Measurements from ENCODE around the gene RAP1GAP2. TPM values are rescaled to one million over a fixed set of nuclear protein-coding genes. Genes with fewer than 3 reads are reported as not detected.

Gene RAP1GAP2
- total RNA-seq, 1 donor from 2014 or later = 8.6 TPM

GRCh38 chr17:2875608-2876007, 79.4 kb downstream of the RAP1GAP2 start:
- no peaks in the 10 kb centered on the region for H4K20me1 ChIP-seq (ENCODE audit: insufficient read depth, low read length)
- H3K4me1 ChIP-seq (ENCODE audit: insufficient read depth, low read length) = no peaks in the 10 kb centered on the region
- TF ChIP-seq EZH2 (IDR thresholded peaks at IDR 0.05; ENCODE audit: insufficient read depth, low read length) = no peak
- TF ChIP-seq, protein P1, sequence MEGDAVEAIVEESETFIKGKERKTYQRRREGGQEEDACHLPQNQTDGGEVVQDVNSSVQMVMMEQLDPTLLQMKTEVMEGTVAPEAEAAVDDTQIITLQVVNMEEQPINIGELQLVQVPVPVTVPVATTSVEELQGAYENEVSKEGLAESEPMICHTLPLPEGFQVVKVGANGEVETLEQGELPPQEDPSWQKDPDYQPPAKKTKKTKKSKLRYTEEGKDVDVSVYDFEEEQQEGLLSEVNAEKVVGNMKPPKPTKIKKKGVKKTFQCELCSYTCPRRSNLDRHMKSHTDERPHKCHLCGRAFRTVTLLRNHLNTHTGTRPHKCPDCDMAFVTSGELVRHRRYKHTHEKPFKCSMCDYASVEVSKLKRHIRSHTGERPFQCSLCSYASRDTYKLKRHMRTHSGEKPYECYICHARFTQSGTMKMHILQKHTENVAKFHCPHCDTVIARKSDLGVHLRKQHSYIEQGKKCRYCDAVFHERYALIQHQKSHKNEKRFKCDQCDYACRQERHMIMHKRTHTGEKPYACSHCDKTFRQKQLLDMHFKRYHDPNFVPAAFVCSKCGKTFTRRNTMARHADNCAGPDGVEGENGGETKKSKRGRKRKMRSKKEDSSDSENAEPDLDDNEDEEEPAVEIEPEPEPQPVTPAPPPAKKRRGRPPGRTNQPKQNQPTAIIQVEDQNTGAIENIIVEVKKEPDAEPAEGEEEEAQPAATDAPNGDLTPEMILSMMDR (IDR thresholded peaks at IDR 0.05; ENCODE audit: insufficient read depth, low read depth, low read length) = no peak
- no peaks in the 10 kb centered on the region for H3K9me3 ChIP-seq (ENCODE audit: insufficient read depth, low read depth, low read length)
- no peak for FAIRE-seq
- no peaks in the 10 kb centered on the region for H3K79me2 ChIP-seq (ENCODE audit: insufficient read depth, low read length)
- Mint-ChIP-seq H3K27me3 (ENCODE audit: low read depth, unreplicated experiment) (peaks cover 6% of the 10 kb centered on the region), H3K4me3 (ENCODE audit: unreplicated experiment) (no peak overlapping the region), H3K9me3 (ENCODE audit: unreplicated experiment) (no peaks in the 10 kb centered on the region), H3K27ac (ENCODE audit: unreplicated experiment) (no peak overlapping the region), H3K4me1 (ENCODE audit: low read depth, unreplicated experiment) (peaks cover 8% of the 10 kb centered on the region), H3K36me3 (ENCODE audit: low read depth, unreplicated experiment) (peaks cover 2% of the 10 kb centered on the region)
- no peak overlapping the region for H3K27ac ChIP-seq (ENCODE audit: low read depth, low read length)
- no peak overlapping the region for H3K9ac ChIP-seq (ENCODE audit: low read length)
- no peak for DNase-seq (ENCODE audit: low read depth)
- no peak overlapping the region for H3K4me2 ChIP-seq (ENCODE audit: low read length)
- no peak overlapping the region for H2AFZ ChIP-seq (ENCODE audit: low read depth, low read length)
- no peak overlapping the region for H3K4me3 ChIP-seq (ENCODE audit: insufficient read depth, low read depth, low read length)
- H3K36me3 ChIP-seq (ENCODE audit: insufficient read depth, low read length) = no peaks in the 10 kb centered on the region
- peaks cover 3% of the 10 kb centered on the region for H3K27me3 ChIP-seq (ENCODE audit: insufficient read depth, low read length)

GRCh38 chr17:2876467-2876866, 80.2 kb downstream of the RAP1GAP2 start:
- H3K36me3 ChIP-seq (ENCODE audit: insufficient read depth, low read length) = no peaks in the 10 kb centered on the region
- Mint-ChIP-seq H3K36me3 (ENCODE audit: low read depth, unreplicated experiment) (peaks cover 2% of the 10 kb centered on the region), H3K27me3 (ENCODE audit: low read depth, unreplicated experiment) (peaks cover 6% of the 10 kb centered on the region), H3K9me3 (ENCODE audit: unreplicated experiment) (no peaks in the 10 kb centered on the region), H3K4me1 (ENCODE audit: low read depth, unreplicated experiment) (peaks cover 8% of the 10 kb centered on the region), H3K4me3 (ENCODE audit: unreplicated experiment) (no peak overlapping the region), H3K27ac (ENCODE audit: unreplicated experiment) (no peak overlapping the region)
- no peak overlapping the region for H3K9ac ChIP-seq (ENCODE audit: low read length)
- H3K27me3 ChIP-seq (ENCODE audit: insufficient read depth, low read length) = peaks cover 3% of the 10 kb centered on the region
- H2AFZ ChIP-seq (ENCODE audit: low read depth, low read length) = no peak overlapping the region
- H3K4me3 ChIP-seq (ENCODE audit: insufficient read depth, low read depth, low read length) = no peak overlapping the region
- H3K4me2 ChIP-seq (ENCODE audit: low read length) = no peak overlapping the region
- H3K4me1 ChIP-seq (ENCODE audit: insufficient read depth, low read length) = no peaks in the 10 kb centered on the region
- H3K79me2 ChIP-seq (ENCODE audit: insufficient read depth, low read length) = no peaks in the 10 kb centered on the region
- DNase-seq (ENCODE audit: low read depth) = no peak
- no peaks in the 10 kb centered on the region for H4K20me1 ChIP-seq (ENCODE audit: insufficient read depth, low read length)
- H3K9me3 ChIP-seq (ENCODE audit: insufficient read depth, low read depth, low read length) = no peaks in the 10 kb centered on the region
- TF ChIP-seq EZH2 (IDR thresholded peaks at IDR 0.05; ENCODE audit: insufficient read depth, low read length) = no peak
- TF ChIP-seq, protein P1 (IDR thresholded peaks at IDR 0.05; ENCODE audit: insufficient read depth, low read depth, low read length) = no peak
- no peak for FAIRE-seq
- H3K27ac ChIP-seq (ENCODE audit: low read depth, low read length) = no peak overlapping the region

DNA sequence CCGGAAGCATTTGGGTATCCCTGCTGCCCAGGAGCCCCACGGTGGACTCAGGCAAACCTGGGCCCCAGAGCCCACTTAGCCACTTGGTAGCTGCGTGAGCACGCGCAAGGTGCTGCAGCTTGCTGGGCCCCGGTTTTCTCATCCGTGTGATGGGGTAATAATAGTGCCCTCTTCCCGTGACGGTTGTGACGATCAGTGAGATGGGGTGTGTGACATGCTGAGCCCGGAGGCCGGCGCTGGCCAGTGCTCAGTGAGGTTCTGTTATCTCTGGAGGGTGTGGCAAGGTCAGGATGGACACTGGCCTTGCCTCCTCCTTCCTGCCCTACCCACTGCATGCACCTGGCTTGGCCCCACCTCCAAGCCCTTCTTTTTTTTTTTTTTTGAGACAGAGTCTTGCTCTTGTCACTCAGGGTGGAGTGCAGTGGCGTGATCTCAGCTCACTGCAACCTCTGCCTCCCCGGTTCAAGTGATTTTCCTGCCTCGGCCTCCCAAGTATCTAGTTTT, 82.6 kb downstream of the RAP1GAP2 start:
- Histone ChIP-seq H3K4me1 (ENCODE audit: insufficient read depth, low read length) (peaks cover 3% of the 10 kb centered on the region), H2AFZ (ENCODE audit: low read depth, low read length) (no peak overlapping the region), H3K4me3 (ENCODE audit: insufficient read depth, low read depth, low read length) (no peak overlapping the region), H3K79me2 (ENCODE audit: insufficient read depth, low read length) (no peaks in the 10 kb centered on the region), H3K27me3 (ENCODE audit: insufficient read depth, low read length) (no peaks in the 10 kb centered on the region), H3K9ac (ENCODE audit: low read length) (no peak overlapping the region), H3K4me2 (ENCODE audit: low read length) (no peak overlapping the region), H3K36me3 (ENCODE audit: insufficient read depth, low read length) (no peaks in the 10 kb centered on the region), H4K20me1 (ENCODE audit: insufficient read depth, low read length) (no peaks in the 10 kb centered on the region), H3K27ac (ENCODE audit: low read depth, low read length) (no peak overlapping the region), H3K9me3 (ENCODE audit: insufficient read depth, low read depth, low read length) (no peaks in the 10 kb centered on the region)
- Mint-ChIP-seq H3K9me3 (ENCODE audit: unreplicated experiment) (no peaks in the 10 kb centered on the region), H3K4me1 (ENCODE audit: low read depth, unreplicated experiment) (peaks cover 16% of the 10 kb centered on the region), H3K36me3 (ENCODE audit: low read depth, unreplicated experiment) (peaks cover 2% of the 10 kb centered on the region), H3K27me3 (ENCODE audit: low read depth, unreplicated experiment) (peaks cover 8% of the 10 kb centered on the region), H3K27ac (ENCODE audit: unreplicated experiment) (no peak overlapping the region), H3K4me3 (ENCODE audit: unreplicated experiment) (no peak overlapping the region)
- TF ChIP-seq, protein P1 (IDR thresholded peaks at IDR 0.05; ENCODE audit: insufficient read depth, low read depth, low read length) = no peak
- no peak for TF ChIP-seq EZH2 (IDR thresholded peaks at IDR 0.05; ENCODE audit: insufficient read depth, low read length)
- DNase-seq (ENCODE audit: low read depth) (no peak), FAIRE-seq (no peak)
